Liver (tissue), 3 donors: ENCODE data around the gene PAPPA2.

Experiments used
- CTCF ChIP-seq: fragments of 150-350 bp; IDR thresholded peaks from 2 replicates; pipeline ENCODE4 v1.5.1; 2017; ENCODE audit warnings: improper control_type of control experiment, low read depth, low read length; ENCODE audit not compliant: missing input control
- FOXA1 ChIP-seq: IDR thresholded peaks from 2 replicates; pipeline ENCODE4 v1.6.1; 2016; ENCODE audit warnings: antibody characterized with exemption
- FOXA2 ChIP-seq: IDR thresholded peaks from 2 replicates; pipeline ENCODE4 v1.6.1; 2016; ENCODE audit warnings: antibody characterized with exemption
- MAX ChIP-seq: IDR thresholded peaks from 2 replicates; pipeline ENCODE4 v1.6.1; 2016; ENCODE audit warnings: antibody characterized with exemption
- RAD21 ChIP-seq, 2 donors: IDR thresholded peaks; 2 replicates each; pipeline ENCODE4 v1.6.1; 2016; ENCODE audit warnings: antibody characterized with exemption in 2 of 2, mild to moderate bottlenecking in 2 of 2
- REST ChIP-seq: IDR thresholded peaks from 2 replicates; pipeline ENCODE4 v1.6.1; 2016; ENCODE audit warnings: antibody characterized with exemption, mild to moderate bottlenecking
- YY1 ChIP-seq: IDR thresholded peaks from 2 replicates; pipeline ENCODE4 v1.6.1; 2016; ENCODE audit warnings: antibody characterized with exemption, mild to moderate bottlenecking
- ZBTB33 ChIP-seq: IDR thresholded peaks from 2 replicates; pipeline ENCODE4 v1.6.1; 2016; ENCODE audit warnings: antibody characterized with exemption
- donor health status: healthy.
- donor health status: healthy.

GRCh38 chr1:176576670-176577069, 113.7 kb downstream of the PAPPA2 start:
- TF ChIP-seq CTCF (no peak), REST (no peak), FOXA2 (no peak), FOXA1 (no peak), YY1 (no peak), ZBTB33 (no peak), MAX (no peak), RAD21 (IDR thresholded peaks at IDR 0.05) (no peak)
